Measurements from ENCODE around the gene MPI. TPM values are rescaled to one million over a fixed set of nuclear protein-coding genes. Genes with fewer than 3 reads are reported as not detected.
A peak's percentile ranks its signal among the peaks of the same experiment; 100 is the strongest.

MPI gene
- total RNA-seq, 1 donor from 2014 or later, result 28.2 TPM

DNA sequence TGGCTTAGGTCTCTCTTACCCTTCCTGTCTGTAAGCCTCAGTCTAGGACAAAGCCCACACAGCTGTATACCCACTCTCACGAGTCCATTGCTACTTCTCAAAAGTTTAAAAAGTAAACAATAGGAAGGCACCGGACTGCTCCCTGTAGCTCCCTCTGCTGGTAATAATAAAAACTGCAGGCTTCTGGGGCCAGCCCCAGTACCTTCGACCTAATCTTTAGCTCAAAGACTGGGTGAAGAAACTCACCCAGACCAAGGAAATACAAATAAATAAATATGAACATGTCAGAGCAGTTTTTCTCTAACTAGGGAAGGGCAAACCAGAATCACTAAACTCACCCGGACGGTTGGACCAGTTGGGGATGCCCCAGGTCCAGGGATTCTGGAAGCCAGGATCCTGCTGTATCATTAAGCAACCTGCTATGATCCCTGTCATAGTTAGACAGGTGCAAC is 11.8 kb downstream of the MPI start:
- no peak for DNase-seq (ENCODE audit: low spot score)
- H3K4me1 Mint-ChIP-seq (ENCODE audit: low read depth), result peaks cover 41% of the 10 kb centered on the region
- no peak overlapping the region for H3K4me3 Mint-ChIP-seq (ENCODE audit: unreplicated experiment)
- TF ChIP-seq, protein P1, sequence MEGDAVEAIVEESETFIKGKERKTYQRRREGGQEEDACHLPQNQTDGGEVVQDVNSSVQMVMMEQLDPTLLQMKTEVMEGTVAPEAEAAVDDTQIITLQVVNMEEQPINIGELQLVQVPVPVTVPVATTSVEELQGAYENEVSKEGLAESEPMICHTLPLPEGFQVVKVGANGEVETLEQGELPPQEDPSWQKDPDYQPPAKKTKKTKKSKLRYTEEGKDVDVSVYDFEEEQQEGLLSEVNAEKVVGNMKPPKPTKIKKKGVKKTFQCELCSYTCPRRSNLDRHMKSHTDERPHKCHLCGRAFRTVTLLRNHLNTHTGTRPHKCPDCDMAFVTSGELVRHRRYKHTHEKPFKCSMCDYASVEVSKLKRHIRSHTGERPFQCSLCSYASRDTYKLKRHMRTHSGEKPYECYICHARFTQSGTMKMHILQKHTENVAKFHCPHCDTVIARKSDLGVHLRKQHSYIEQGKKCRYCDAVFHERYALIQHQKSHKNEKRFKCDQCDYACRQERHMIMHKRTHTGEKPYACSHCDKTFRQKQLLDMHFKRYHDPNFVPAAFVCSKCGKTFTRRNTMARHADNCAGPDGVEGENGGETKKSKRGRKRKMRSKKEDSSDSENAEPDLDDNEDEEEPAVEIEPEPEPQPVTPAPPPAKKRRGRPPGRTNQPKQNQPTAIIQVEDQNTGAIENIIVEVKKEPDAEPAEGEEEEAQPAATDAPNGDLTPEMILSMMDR (IDR thresholded peaks at IDR 0.05), result peak; percentile 94
- peaks cover 16% of the 10 kb centered on the region for H3K36me3 Mint-ChIP-seq (ENCODE audit: low read depth)
- no peaks in the 10 kb centered on the region for H3K9me3 Mint-ChIP-seq (ENCODE audit: low read depth)
- no peak overlapping the region for H3K27ac Mint-ChIP-seq (ENCODE audit: unreplicated experiment)
- H3K27me3 Mint-ChIP-seq (ENCODE audit: low read depth), result no peaks in the 10 kb centered on the region

DNA sequence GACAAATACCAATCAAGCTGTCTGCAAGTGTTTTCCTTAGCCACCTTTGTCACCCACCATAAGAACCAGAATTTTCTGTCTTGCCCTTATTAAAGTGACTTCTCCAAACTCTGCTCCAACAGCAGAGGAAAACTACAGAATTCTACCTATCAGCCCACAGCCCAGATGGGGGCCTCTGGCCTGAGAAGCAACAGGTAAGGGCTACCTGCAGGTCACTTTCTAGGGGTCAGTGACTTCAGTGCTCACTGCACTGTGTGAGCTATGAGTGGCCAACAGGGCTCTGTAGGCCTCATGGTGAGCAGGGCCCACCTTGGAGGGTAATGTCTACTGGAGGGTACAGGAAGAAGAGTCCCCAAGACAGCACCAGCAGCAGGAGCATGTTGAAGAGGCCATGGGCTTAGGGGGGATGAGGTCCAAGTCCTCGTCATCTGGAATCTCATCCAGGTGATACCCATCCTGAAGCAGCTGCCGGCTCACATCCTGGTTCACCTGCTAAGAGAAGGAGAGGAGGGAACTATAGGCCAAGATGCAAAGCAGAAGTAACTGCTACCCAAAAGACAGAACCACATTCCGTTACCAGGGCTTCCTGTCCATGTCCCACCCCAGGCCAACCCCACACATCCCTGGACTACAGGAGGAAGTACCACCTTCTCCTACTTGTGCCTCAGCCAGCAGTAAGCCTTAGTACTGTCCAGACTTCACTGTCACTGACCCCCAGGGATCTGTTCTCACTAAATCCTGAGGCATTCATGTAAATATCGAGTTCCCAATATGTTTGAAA is 12.6 kb downstream of the MPI start:
- Mint-ChIP-seq H3K27me3 (ENCODE audit: low read depth) (no peaks in the 10 kb centered on the region), H3K4me3 (ENCODE audit: unreplicated experiment) (no peak overlapping the region), H3K27ac (ENCODE audit: unreplicated experiment) (peak overlapping the region; percentile 8), H3K4me1 (ENCODE audit: low read depth) (peaks cover 45% of the 10 kb centered on the region), H3K9me3 (ENCODE audit: low read depth) (no peaks in the 10 kb centered on the region), H3K36me3 (ENCODE audit: low read depth) (peaks cover 16% of the 10 kb centered on the region)
- no peak for DNase-seq (ENCODE audit: low spot score)
- TF ChIP-seq, protein P1 (IDR thresholded peaks at IDR 0.05), result no peak

DNA sequence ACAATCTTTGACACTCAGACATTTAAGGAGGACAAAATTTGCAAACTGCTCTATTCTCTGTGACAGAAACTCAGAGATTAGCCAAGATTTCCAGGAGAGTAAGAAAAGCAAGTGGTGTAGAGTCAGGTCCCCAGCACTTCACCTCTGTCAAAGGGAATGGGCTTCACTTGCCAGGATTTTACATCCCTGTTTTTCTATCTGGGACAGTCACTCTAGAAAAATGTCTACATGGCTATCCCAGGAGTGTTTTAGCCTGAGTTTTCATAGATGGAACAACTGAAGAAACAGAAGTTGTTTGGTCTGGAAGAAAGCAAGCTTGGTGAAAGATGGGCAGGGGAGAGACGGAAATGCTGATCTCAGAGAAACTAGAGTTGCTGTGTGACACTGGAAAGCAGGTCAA is 13.8 kb downstream of the MPI start:
- no peak for DNase-seq (ENCODE audit: low spot score)
- TF ChIP-seq, protein P1 (IDR thresholded peaks at IDR 0.05), result no peak
- Mint-ChIP-seq H3K36me3 (ENCODE audit: low read depth) (peaks cover 16% of the 10 kb centered on the region), H3K4me3 (ENCODE audit: unreplicated experiment) (peak overlapping the region; percentile 49), H3K9me3 (ENCODE audit: low read depth) (no peaks in the 10 kb centered on the region), H3K27me3 (ENCODE audit: low read depth) (no peaks in the 10 kb centered on the region), H3K27ac (ENCODE audit: unreplicated experiment) (peak overlapping the region; percentile 93), H3K4me1 (ENCODE audit: low read depth) (peaks cover 47% of the 10 kb centered on the region)

DNA sequence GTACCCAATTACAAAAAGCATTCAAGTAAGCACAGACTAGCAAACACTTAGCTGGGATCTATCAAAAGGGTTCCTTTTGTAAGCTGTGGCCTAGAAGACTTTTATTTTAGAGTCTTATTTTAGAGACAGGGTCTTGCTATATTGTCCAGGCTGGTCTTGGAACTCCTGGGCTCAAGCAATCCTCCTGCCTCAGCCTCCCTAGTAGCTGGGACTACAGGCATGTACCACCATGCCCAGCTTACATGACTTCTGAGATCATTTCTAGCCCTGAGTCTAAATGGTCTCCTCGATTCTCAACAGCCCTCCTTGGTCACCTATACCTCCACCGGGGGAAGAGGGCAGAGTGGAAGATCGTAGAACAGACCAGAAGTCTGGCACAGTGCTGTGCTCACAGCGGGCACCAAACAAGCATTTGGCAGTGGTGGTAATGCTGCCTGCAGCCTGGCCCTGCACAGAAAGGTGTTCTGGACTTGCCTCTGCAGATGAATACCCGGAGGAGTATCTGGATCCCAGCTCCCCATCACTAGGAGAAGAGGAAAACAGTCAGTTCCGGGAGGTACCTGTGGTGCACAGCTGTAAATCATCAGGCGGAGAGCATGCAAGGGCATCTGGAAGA is 14.5 kb downstream of the MPI start:
- TF ChIP-seq, protein P1 (IDR thresholded peaks at IDR 0.05), result no peak
- DNase-seq (ENCODE audit: low spot score), result peak; percentile 39
- no peaks in the 10 kb centered on the region for H3K27me3 Mint-ChIP-seq (ENCODE audit: low read depth)
- peaks cover 16% of the 10 kb centered on the region for H3K36me3 Mint-ChIP-seq (ENCODE audit: low read depth)
- H3K4me1 Mint-ChIP-seq (ENCODE audit: low read depth), result peaks cover 47% of the 10 kb centered on the region
- H3K9me3 Mint-ChIP-seq (ENCODE audit: low read depth), result no peaks in the 10 kb centered on the region
- H3K27ac Mint-ChIP-seq (ENCODE audit: unreplicated experiment), result peak overlapping the region; percentile 93
- H3K4me3 Mint-ChIP-seq (ENCODE audit: unreplicated experiment), result peak overlapping the region; percentile 96

DNA sequence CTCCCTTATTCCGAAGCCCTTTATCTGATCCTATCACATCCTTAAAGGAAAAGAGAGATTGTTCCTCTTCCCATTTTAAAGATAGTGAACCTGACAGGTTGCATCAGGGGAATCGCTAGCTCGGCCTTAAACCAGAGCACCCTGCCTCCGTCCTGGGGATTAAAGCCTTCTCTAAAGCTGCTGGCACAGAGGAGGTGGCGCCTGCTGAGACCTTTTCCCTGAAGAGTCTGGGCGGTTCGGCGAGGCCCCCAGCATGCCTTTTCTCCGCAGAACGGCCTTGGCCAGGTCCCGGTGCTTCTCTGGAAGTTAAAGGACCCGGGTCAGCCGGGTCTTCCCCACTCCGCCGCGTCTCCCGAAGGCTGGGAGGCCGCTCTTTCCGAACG is 16.2 kb downstream of the MPI start:
- Mint-ChIP-seq H3K36me3 (ENCODE audit: low read depth) (peaks cover 10% of the 10 kb centered on the region), H3K4me1 (ENCODE audit: low read depth) (peaks cover 47% of the 10 kb centered on the region), H3K27me3 (ENCODE audit: low read depth) (no peaks in the 10 kb centered on the region), H3K27ac (ENCODE audit: unreplicated experiment) (peak overlapping the region; percentile 92), H3K4me3 (ENCODE audit: unreplicated experiment) (peak overlapping the region; percentile 96), H3K9me3 (ENCODE audit: low read depth) (no peaks in the 10 kb centered on the region)
- no peak for DNase-seq (ENCODE audit: low spot score)
- TF ChIP-seq, protein P1 (IDR thresholded peaks at IDR 0.05), result no peak
